ENCODE measurements around the gene MED26.
"Not testable (repeated sequence)": the region's sequence is repeated elsewhere in the genome, so short reads cannot be mapped to it uniquely, and the experiment has no call there.

Gene MED26

GRCh38 chr19:16572332-16573211, 55.4 kb downstream of the MED26 start, which contains the start of gene SLC35E1:
SLC35E1 (minus strand) TSS chr19:16572415; CDS start chr19:16572364, 51 bp downstream.
- DNase-seq = peak; percentile 98

- peak in 3 of 4 experiments; percentile 18 to 34 (median 18) for DNase-seq
These were observed 56.1 kb downstream of the MED26 start for GRCh38 chr19:16571822-16572331.

DNA sequence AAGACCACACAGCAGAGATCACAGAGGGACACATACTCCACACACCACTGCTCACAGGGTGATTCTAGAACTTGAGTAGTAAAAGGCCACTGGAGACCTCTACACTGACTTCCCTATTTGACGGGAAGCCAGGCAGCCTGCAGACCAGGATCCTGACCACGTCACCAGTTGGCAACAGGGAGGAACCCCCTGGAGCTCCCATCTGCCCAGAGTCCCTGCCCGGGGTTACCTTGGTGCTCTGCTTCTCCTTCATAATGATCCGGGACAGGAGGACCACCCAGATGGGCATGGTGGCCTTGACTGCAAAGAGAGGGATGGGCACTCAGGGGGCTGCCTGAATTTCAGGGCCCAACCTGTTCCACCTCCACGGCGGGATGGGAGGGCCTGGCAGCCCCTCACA, 56.7 kb downstream of the MED26 start:
- DNase-seq = peak; percentile 69 to 84 (median 80)

DNA sequence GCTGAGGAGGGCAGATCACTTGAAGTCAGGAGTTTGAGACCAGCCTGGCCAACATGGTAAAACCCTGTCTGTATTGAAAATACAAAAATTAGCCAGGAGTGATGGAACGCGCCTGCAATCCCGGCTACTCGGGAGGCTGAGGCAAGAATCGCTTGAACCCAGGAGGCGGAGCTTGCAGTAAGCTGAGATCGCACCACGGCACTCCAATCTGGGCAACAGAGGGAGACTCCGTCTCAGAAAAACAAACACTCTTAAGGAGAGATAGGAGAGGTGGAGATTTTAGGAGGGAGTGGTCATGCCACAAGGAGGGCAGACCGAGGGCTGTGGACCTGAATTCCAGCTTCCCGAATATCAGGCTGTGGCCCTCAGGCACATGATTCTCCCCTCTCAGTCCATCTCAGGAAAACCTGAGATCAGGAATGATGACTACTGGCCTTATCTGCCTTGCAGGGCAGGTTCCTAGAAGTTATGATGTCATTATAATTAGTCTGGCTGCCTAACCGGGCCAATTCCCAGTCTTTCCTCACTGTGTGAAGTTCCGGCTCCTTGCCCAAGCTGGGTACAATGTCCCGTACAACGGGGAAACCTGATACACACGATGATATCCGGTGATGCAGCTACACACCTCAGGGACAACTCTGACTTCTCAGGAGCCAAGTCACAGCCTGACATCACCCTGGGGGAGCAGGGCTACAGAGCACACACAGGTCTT, 58.2 kb downstream of the MED26 start:
- no peak for DNase-seq

DNA sequence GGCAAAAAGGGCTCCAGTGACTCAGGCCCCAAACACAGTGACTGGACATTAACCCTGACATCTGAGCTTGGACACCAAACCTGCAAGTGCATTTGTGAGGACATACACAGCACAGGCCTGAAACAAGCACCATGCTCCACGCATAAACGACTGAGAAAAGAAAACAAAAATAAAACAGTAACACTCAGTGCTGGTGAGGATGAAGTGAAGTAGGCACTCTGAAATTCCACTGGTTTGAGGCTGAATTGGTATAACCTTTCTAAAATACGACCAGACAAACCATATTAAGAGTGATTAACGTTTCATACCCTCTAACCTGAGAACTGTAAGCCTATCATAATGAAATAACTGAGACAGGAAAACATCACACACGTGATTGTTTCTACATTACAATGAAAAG, 61.3 kb downstream of the MED26 start:
- no peak for DNase-seq

DNA sequence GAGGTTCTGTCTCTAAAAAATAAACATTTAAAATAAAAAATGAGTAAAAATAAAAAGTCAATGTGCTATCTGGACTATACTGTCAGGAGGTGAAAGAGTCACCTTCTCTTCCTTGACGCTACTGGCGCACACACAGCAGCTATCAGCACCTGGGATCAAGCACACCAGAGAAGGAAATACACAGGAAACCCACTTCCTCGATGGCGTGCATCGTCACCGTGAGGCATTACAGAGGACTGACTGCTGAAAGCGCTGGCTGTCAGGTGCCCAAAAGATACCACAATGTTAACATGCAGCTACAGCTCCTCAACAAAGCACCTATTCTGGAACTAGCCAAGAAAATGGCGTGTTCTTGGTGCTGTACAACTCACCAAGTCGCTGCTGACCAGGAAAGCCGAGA, 61.8 kb downstream of the MED26 start:
- DNase-seq = no peak

DNA sequence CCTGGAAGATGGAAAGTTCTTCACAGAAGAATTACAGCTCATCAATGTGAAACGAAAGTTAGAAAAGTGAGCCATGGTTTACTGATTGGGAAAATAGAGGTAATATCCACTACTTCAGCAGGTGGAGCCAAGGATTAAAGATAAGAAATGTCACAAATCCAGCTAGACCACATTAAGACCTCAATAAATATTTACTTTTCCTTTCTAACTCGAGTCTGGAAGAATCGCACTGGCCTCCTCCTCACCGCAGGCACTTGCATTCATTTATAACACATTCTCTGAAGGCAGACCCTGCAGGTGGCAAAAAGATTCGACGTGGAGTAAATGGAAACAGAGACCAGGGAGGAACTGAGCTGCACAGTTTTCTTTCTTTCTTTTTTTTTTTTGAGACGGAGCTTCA, 63.2 kb downstream of the MED26 start:
- no peak for DNase-seq

DNA sequence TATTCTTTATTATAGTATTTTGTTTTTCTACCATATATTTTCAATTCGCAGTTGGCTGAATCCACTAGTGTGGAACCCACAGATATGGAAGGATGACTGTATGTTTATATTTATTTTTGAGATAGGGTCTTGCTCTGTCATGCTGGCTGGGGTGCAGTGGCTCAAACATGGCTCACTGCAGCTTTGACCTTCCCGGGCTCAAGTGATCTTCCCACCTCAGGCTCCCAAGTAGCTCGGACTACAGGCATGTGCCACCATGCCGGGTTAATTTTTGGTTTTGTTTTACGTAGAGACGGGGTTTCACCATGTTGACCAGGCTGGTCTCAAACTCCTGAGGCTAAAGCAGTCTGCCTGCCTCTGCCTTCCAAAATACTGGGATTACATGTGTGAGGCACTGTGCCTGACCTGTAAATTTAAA, 65.4 kb downstream of the MED26 start:
- DNase-seq = no peak

DNA sequence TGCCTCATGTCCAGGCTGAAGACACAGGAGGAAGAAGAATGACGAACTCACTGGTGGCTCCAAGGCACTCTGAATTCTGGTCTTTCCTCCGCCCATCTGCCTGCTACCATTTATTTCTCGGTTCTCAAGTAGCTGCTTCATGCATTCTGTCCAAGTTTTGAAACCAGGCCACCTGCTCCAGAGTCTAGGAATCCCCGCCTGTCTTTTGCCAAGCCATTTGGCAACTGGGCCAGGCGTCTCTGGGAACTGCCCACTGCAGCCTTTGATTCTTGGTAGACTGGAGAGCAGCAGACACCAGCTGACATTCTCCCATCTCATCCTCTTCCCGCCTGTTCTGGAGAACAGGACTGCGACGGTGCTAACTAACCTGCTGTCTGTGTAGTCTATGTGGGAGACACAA, 66.6 kb downstream of the MED26 start:
- DNase-seq = no peak

GRCh38 chr19:16559780-16560276, 68.2 kb downstream of the MED26 start:
- DNase-seq = no peak

- DNase-seq = no peak
These were observed 73.2 kb downstream of the MED26 start for GRCh38 chr19:16554776-16555175.

- DNase-seq = not testable (repeated sequence)
These were observed 76.1 kb downstream of the MED26 start for GRCh38 chr19:16551902-16552301.

DNA sequence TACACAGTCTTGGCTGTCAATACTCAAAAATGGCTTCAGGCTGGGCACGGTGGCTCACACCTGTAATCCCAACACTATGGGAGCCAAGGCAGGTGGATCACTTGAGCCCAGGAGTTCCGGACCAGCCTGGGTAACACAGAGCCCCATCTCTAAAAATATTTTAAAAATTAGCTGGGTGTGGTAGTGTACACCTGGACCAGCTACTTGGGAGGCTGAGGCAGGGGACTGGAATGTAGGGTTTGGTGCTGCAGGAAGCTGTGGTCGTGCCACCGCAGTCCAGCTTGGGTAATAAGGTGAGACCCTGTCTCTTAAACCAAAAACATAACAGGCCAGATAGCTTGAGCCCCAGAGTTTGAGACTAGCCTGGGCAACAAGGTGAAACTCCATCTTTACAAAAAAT, 79.0 kb downstream of the MED26 start:
- no peak for DNase-seq

- peak in 1 of 4 experiments; percentile 5 for DNase-seq
These were observed 83.4 kb downstream of the MED26 start for GRCh38 chr19:16544473-16545231.

DNA sequence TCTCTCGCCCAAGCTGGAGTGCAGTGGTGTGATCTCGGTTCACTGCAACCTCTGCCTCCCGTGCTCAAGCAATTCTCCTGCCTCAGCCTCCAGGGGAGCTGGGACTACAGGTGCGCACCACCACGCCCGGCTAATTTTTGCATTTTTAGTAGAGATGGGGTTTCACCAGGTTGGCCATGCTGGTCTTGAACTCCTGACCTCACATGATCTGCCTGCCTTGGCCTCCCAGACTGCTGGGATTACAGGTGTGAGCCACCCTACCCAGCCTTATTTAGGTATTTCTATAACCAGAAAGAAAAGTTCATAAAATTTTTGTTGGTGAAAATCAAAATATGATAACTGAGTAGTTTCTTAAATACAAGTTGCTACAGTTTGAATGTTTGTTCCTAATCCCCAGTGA, 84.3 kb downstream of the MED26 start:
- not testable (repeated sequence) for DNase-seq

- DNase-seq = peak in 2 of 4 experiments; percentile 33 to 53
These were observed 85.0 kb downstream of the MED26 start for GRCh38 chr19:16542910-16543472.

- DNase-seq = peak; percentile 98 to 99 (median 98)
These were observed 85.7 kb downstream of the MED26 start, which contains the start of gene CHERP for GRCh38 chr19:16542045-16542909. CHERP (minus strand) TSS chr19:16542437; CDS start chr19:16542378, 59 bp downstream.

GRCh38 chr19:16541526-16542044, 86.4 kb downstream of the MED26 start:
- peak in 3 of 4 experiments; percentile 23 to 43 (median 26) for DNase-seq

DNA sequence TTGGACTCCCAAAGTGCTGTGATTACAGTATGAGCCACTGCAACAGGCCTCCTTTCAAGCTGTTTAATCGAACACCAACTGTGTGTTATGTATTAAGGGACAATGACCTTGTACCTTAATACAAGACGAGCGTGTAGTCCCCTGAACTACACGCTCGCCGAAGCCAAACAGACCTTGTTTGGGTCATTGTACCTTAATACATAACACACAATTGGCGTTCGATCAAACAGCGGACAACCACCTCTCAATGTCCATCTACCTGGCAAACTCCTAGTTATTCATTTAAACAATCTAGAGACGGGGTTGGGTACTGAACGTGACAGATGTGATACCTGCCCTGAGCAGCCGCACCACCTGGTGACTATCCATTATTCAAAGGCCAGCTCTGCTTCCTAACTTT, 87.1 kb downstream of the MED26 start:
- DNase-seq = no peak

DNA sequence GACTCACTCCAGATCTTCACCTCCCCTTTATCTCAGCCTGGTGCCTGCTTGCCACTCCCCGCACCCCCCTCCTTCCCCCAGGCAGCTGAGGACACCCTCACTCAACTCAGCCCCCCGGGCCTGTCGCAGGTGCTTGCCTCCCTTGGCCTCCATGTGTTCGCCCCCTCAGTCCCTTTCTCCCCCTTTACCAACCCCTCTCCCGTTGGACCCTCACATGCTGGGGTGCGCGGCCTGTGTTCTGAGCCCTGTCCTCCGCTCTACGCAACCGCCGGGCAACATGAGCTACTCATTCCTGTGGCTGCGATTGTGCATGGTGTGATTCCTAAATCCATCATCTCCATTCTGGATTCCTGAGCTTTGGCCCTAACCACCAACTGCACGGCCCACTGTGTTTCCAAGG, 90.9 kb downstream of the MED26 start:
- no peak for DNase-seq

- no peak for DNase-seq
These were observed 91.9 kb downstream of the MED26 start for GRCh38 chr19:16536130-16536529.
